Measurements from ENCODE around the gene ALDH4A1.

The ALDH4A1 gene

GRCh38 chr1:18921516-18922251 lies 19.3 kb upstream of the ALDH4A1 start:
- DNase-seq, result no peak

GRCh38 chr1:18920931-18921330 lies 18.6 kb upstream of the ALDH4A1 start:
- DNase-seq, result no peak

GRCh38 chr1:18919956-18920355 lies 17.6 kb upstream of the ALDH4A1 start:
- no peak for DNase-seq

GRCh38 chr1:18919197-18919905 lies 17.0 kb upstream of the ALDH4A1 start:
- no peak for DNase-seq

GRCh38 chr1:18918417-18918816 lies 16.1 kb upstream of the ALDH4A1 start:
- DNase-seq, result no peak

- DNase-seq, result no peak
Measured at GRCh38 chr1:18917071-18917799, 14.9 kb upstream of the ALDH4A1 start.

GRCh38 chr1:18915341-18915740 lies 13.0 kb upstream of the ALDH4A1 start:
- no peak for DNase-seq

GRCh38 chr1:18913065-18913835 lies 10.9 kb upstream of the ALDH4A1 start:
- peak; percentile 71 to 78 for DNase-seq

- no peak for DNase-seq
Measured at GRCh38 chr1:18912550-18912949, 10.2 kb upstream of the ALDH4A1 start.

GRCh38 chr1:18908911-18909771 lies 6.8 kb upstream of the ALDH4A1 start:
- DNase-seq, result no peak

GRCh38 chr1:18907917-18908845 lies 5.8 kb upstream of the ALDH4A1 start:
- no peak for DNase-seq

- DNase-seq, result peak; percentile 62 to 85
Measured at GRCh38 chr1:18907021-18907916, 4.9 kb upstream of the ALDH4A1 start.

- no peak for DNase-seq
Measured at GRCh38 chr1:18903291-18903756, 969 bp upstream of the ALDH4A1 start.

- DNase-seq, result no peak
Measured at GRCh38 chr1:18901952-18902522, 318 bp downstream of the ALDH4A1 start.

GRCh38 chr1:18901147-18901951 lies 1.0 kb downstream of the ALDH4A1 start:
- no peak for DNase-seq

GRCh38 chr1:18900303-18900841 lies 2.0 kb downstream of the ALDH4A1 start:
- no peak for DNase-seq

GRCh38 chr1:18899363-18900049 lies 2.8 kb downstream of the ALDH4A1 start:
- DNase-seq, result no peak
